Measurements from ENCODE around the gene SPART. TPM values are rescaled to one million over a fixed set of nuclear protein-coding genes. Genes with fewer than 3 reads are reported as not detected.

SPART gene
- polyA plus RNA-seq, 1 donor from 2014 or later: 52.4 TPM

DNA sequence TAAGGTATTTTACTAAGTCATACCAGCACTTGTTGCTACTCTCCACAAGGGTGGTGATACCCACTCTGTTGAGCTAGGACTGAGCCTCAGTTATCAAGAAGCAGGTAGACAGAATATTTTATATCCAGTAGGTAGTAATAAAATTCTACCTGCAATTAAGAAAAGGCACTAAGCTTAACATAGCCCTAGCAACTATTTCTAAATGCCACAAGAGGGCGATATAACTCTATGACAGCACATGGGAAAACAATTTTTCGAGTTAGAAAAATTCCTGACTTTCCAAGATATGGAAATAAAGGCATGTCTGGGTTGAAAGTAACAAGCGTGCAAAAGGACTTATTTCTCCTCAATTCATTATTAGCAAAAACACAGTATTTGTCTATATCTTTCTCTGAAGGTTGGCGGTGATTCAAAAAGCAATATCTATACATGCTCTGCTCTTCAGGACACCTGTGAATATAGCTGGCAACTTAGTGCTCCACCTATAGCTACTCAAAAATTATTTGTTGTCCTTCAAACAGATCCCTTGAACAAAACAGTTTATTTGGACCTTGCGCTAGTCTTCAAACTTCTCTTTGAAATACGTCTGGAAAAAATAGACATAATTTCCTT lies 63.3 kb downstream of the SPART start (continued):
- no peak for TF ChIP-seq EP300 (conservative IDR thresholded peaks at IDR 0.05; ENCODE audit: poor library complexity, severe bottlenecking)
- TF ChIP-seq TAF1 (IDR thresholded peaks at IDR 0.05; ENCODE audit: low read depth): no peak
- no peak for TF ChIP-seq POLR2AphosphoS5 (IDR thresholded peaks at IDR 0.05)
- TF ChIP-seq MXI1 (conservative IDR thresholded peaks at IDR 0.05; ENCODE audit: poor library complexity, severe bottlenecking): no peak

DNA sequence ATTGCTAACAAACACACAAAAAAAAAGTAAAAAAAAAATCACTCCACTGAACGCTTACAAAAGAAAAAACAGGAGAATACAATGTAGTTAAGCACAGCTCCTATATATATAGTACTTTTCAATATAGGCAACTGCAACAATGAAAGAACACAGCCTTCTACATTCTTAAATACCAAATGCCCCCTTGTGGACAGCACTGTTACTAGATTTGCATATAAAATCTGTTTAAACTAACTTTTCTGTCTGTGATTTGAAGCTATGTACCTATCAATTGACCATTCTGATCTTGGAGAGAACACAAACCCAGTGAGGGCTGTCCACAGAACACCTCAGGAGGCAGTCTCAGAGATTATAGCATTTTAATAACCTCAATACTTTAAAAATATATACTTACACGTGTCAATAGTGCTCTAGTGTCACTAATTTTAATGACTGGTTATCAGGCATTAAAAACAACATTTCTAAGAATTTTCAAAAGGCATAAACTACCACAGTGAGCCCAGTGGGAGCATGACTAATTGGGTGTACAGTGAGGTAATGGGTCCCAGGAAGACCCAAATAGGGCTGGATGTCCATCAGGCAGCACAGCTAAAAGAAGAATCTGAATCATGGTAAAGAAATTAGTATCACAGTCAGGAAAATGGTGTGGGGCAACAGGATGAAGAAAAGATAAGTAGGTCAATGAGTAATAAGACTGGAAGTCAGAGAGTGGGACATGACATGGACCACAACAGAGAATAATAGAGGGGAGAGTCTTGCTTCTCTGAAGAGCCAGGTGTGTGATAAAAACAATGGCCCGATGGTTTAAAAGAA lies 70.8 kb downstream of the SPART start:
- Histone ChIP-seq H3K9me2 (ENCODE audit: insufficient read depth, low read length) (no peaks in the 10 kb centered on the region), H3K27ac (ENCODE audit: low read length) (no peak overlapping the region), H3K9ac (ENCODE audit: low read length) (no peak overlapping the region), H3K4me2 (ENCODE audit: low read length) (no peak overlapping the region), H3K79me2 (replicated peaks; ENCODE audit: insufficient read depth, low read length) (no peaks in the 10 kb centered on the region), H3K4me3 (ENCODE audit: low read length) (no peak overlapping the region), H2AFZ (ENCODE audit: low read depth, low read length) (no peak overlapping the region), H4K20me1 (ENCODE audit: insufficient read depth) (no peaks in the 10 kb centered on the region), H3K36me3 (ENCODE audit: insufficient read depth, low read length) (no peaks in the 10 kb centered on the region), H3K9me3 (ENCODE audit: low read length) (no peaks in the 10 kb centered on the region), H3F3A (ENCODE audit: insufficient read depth, low read length, poor library complexity, severe bottlenecking) (no peaks in the 10 kb centered on the region), H3K27me3 (ENCODE audit: insufficient read depth, low read depth, low read length) (no peaks in the 10 kb centered on the region)
- TF ChIP-seq, protein P1, sequence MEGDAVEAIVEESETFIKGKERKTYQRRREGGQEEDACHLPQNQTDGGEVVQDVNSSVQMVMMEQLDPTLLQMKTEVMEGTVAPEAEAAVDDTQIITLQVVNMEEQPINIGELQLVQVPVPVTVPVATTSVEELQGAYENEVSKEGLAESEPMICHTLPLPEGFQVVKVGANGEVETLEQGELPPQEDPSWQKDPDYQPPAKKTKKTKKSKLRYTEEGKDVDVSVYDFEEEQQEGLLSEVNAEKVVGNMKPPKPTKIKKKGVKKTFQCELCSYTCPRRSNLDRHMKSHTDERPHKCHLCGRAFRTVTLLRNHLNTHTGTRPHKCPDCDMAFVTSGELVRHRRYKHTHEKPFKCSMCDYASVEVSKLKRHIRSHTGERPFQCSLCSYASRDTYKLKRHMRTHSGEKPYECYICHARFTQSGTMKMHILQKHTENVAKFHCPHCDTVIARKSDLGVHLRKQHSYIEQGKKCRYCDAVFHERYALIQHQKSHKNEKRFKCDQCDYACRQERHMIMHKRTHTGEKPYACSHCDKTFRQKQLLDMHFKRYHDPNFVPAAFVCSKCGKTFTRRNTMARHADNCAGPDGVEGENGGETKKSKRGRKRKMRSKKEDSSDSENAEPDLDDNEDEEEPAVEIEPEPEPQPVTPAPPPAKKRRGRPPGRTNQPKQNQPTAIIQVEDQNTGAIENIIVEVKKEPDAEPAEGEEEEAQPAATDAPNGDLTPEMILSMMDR (IDR thresholded peaks at IDR 0.05; ENCODE audit: poor library complexity, severe bottlenecking): peak; percentile 81
- peak; percentile 85 for TF ChIP-seq RAD21 (conservative IDR thresholded peaks at IDR 0.05)
- TF ChIP-seq SMC3 (conservative IDR thresholded peaks at IDR 0.05; ENCODE audit: poor library complexity): peak; percentile 94
- no peak for TF ChIP-seq MXI1 (conservative IDR thresholded peaks at IDR 0.05; ENCODE audit: poor library complexity, severe bottlenecking)
- no peak for TF ChIP-seq EP300 (conservative IDR thresholded peaks at IDR 0.05; ENCODE audit: poor library complexity, severe bottlenecking)

- Histone ChIP-seq H3K4me2 (ENCODE audit: low read length) (no peak overlapping the region), H3K36me3 (ENCODE audit: insufficient read depth, low read length) (no peaks in the 10 kb centered on the region), H2AFZ (ENCODE audit: low read depth, low read length) (no peak overlapping the region), H3K27me3 (ENCODE audit: insufficient read depth, low read depth, low read length) (no peaks in the 10 kb centered on the region), H3F3A (ENCODE audit: insufficient read depth, low read length, poor library complexity, severe bottlenecking) (no peaks in the 10 kb centered on the region), H3K9me2 (ENCODE audit: insufficient read depth, low read length) (no peaks in the 10 kb centered on the region), H3K27ac (ENCODE audit: low read length) (no peak overlapping the region), H3K4me3 (ENCODE audit: low read length) (no peak overlapping the region), H3K9me3 (ENCODE audit: low read length) (no peaks in the 10 kb centered on the region), H3K9ac (ENCODE audit: low read length) (no peak overlapping the region), H4K20me1 (ENCODE audit: insufficient read depth) (no peaks in the 10 kb centered on the region), H3K79me2 (replicated peaks; ENCODE audit: insufficient read depth, low read length) (no peaks in the 10 kb centered on the region)
- no peak for TF ChIP-seq EP300 (conservative IDR thresholded peaks at IDR 0.05; ENCODE audit: poor library complexity, severe bottlenecking)
- no peak for TF ChIP-seq SMC3 (conservative IDR thresholded peaks at IDR 0.05; ENCODE audit: poor library complexity)
- TF ChIP-seq MXI1 (conservative IDR thresholded peaks at IDR 0.05; ENCODE audit: poor library complexity, severe bottlenecking): no peak
- TF ChIP-seq TAF1 (IDR thresholded peaks at IDR 0.05; ENCODE audit: low read depth): no peak
- TF ChIP-seq, protein P2, sequence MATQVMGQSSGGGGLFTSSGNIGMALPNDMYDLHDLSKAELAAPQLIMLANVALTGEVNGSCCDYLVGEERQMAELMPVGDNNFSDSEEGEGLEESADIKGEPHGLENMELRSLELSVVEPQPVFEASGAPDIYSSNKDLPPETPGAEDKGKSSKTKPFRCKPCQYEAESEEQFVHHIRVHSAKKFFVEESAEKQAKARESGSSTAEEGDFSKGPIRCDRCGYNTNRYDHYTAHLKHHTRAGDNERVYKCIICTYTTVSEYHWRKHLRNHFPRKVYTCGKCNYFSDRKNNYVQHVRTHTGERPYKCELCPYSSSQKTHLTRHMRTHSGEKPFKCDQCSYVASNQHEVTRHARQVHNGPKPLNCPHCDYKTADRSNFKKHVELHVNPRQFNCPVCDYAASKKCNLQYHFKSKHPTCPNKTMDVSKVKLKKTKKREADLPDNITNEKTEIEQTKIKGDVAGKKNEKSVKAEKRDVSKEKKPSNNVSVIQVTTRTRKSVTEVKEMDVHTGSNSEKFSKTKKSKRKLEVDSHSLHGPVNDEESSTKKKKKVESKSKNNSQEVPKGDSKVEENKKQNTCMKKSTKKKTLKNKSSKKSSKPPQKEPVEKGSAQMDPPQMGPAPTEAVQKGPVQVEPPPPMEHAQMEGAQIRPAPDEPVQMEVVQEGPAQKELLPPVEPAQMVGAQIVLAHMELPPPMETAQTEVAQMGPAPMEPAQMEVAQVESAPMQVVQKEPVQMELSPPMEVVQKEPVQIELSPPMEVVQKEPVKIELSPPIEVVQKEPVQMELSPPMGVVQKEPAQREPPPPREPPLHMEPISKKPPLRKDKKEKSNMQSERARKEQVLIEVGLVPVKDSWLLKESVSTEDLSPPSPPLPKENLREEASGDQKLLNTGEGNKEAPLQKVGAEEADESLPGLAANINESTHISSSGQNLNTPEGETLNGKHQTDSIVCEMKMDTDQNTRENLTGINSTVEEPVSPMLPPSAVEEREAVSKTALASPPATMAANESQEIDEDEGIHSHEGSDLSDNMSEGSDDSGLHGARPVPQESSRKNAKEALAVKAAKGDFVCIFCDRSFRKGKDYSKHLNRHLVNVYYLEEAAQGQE (IDR thresholded peaks at IDR 0.05; ENCODE audit: borderline replicate concordance): no peak
- TF ChIP-seq RAD21 (conservative IDR thresholded peaks at IDR 0.05): no peak
- TF ChIP-seq EZH2 (IDR thresholded peaks at IDR 0.05; ENCODE audit: borderline replicate concordance, insufficient read depth, low read length, poor library complexity, severe bottlenecking): no peak
- TF ChIP-seq, protein P1 (IDR thresholded peaks at IDR 0.05; ENCODE audit: poor library complexity, severe bottlenecking): no peak
- no peak for TF ChIP-seq POLR2AphosphoS5 (IDR thresholded peaks at IDR 0.05)
Observed at GRCh38 chr13:36273431-36273830, 72.8 kb downstream of the SPART start.

Data from neural cell (in vitro differentiated cells).